T-helper 2 cell treated with Interferon-gamma antibody and Interleukin-4, amounts not matched to agents 5 μg/mL and 100 μg/mL, for 36 hours (primary cell): ENCODE measurements around the gene F13B.
"Not testable (repeated sequence)": the region's sequence is repeated elsewhere in the genome, so short reads cannot be mapped to it uniquely, and the experiment has no call there.

Experiments
- DNase-seq: peaks from one replicate; pipeline ENCODE4 v3.0.0; 2021; ENCODE audit warnings: low spot score
- H3K27ac Mint-ChIP-seq: one replicate; pipeline ENCODE4 v1.8.0; 2021; ENCODE audit warnings: mild to moderate bottlenecking, mixed read lengths
- H3K27me3 Mint-ChIP-seq: one replicate; pipeline ENCODE4 v1.8.0; 2021; ENCODE audit warnings: low read depth, mixed read lengths
- H3K36me3 Mint-ChIP-seq: one replicate; pipeline ENCODE4 v1.8.0; 2021; ENCODE audit warnings: low read depth, mixed read lengths
- H3K4me1 Mint-ChIP-seq: one replicate; pipeline ENCODE4 v1.8.0; 2021; ENCODE audit warnings: low read depth, mixed read lengths
- H3K4me3 Mint-ChIP-seq: one replicate; pipeline ENCODE4 v1.8.0; 2022; ENCODE audit warnings: mild to moderate bottlenecking, moderate library complexity, mixed read lengths
- H3K9me3 Mint-ChIP-seq: one replicate; pipeline ENCODE4 v1.8.0; 2021; ENCODE audit warnings: mixed read lengths

F13B gene

GRCh38 chr1:197027359-197027758 lies 39.7 kb downstream of the F13B start:
- Mint-ChIP-seq H3K9me3 (no peaks in the 10 kb centered on the region), H3K27me3 (no peaks in the 10 kb centered on the region), H3K4me1 (no peaks in the 10 kb centered on the region), H3K4me3 (no peak overlapping the region), H3K27ac (no peak overlapping the region), H3K36me3 (no peaks in the 10 kb centered on the region)
- no peak for DNase-seq

DNA sequence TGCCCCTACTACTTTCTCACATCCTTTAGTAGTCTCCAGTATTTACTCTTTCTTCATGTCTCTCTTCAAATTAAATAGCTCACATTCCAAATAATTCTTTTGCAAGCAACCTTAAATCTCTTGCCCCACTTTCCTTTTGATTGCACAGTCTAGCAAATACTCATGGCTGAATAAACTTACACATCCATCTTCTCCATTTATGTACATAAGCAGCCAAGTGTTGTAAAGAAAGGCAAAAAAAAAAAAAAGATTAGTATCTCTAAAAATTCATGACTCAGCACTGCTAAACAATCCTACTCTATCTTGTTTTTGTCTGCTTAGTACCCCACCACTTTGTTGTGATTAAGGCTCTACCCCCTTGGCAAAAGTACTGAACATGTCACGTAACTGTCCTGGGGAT lies 42.6 kb downstream of the F13B start:
- H3K36me3 Mint-ChIP-seq: no peaks in the 10 kb centered on the region

GRCh38 chr1:197021716-197022115 lies 45.3 kb downstream of the F13B start:
- H3K36me3 Mint-ChIP-seq: no peaks in the 10 kb centered on the region
- H3K27me3 Mint-ChIP-seq: no peaks in the 10 kb centered on the region
- no peaks in the 10 kb centered on the region for H3K9me3 Mint-ChIP-seq
- no peaks in the 10 kb centered on the region for H3K4me1 Mint-ChIP-seq
- no peak for DNase-seq
- H3K27ac Mint-ChIP-seq: no peak overlapping the region
- no peak overlapping the region for H3K4me3 Mint-ChIP-seq

More for the DNA sequence above, 42.6 kb downstream of the F13B start:
- H3K9me3 Mint-ChIP-seq: no peaks in the 10 kb centered on the region
- H3K27me3 Mint-ChIP-seq: no peaks in the 10 kb centered on the region
- no peak overlapping the region for H3K4me3 Mint-ChIP-seq
- H3K27ac Mint-ChIP-seq: no peak overlapping the region
- no peaks in the 10 kb centered on the region for H3K4me1 Mint-ChIP-seq
- no peak for DNase-seq

- Mint-ChIP-seq H3K4me3 (no peak overlapping the region), H3K9me3 (no peaks in the 10 kb centered on the region), H3K27me3 (no peaks in the 10 kb centered on the region), H3K36me3 (no peaks in the 10 kb centered on the region), H3K27ac (no peak overlapping the region), H3K4me1 (no peaks in the 10 kb centered on the region)
- DNase-seq: no peak
Observed at GRCh38 chr1:197017558-197018146, 49.4 kb downstream of the F13B start.

- peaks cover 1% of the 10 kb centered on the region for H3K9me3 Mint-ChIP-seq
Observed at GRCh38 chr1:197016751-197017150, 50.3 kb downstream of the F13B start.

GRCh38 chr1:197013234-197013633 lies 53.8 kb downstream of the F13B start:
- H3K27me3 Mint-ChIP-seq: no peaks in the 10 kb centered on the region
- H3K4me3 Mint-ChIP-seq: no peak overlapping the region
- H3K36me3 Mint-ChIP-seq: no peaks in the 10 kb centered on the region
- no peak overlapping the region for H3K27ac Mint-ChIP-seq
- H3K4me1 Mint-ChIP-seq: no peaks in the 10 kb centered on the region
- DNase-seq: no peak
- peaks cover 8% of the 10 kb centered on the region for H3K9me3 Mint-ChIP-seq

More at GRCh38 chr1:197016751-197017150, 50.3 kb downstream of the F13B start:
- Mint-ChIP-seq H3K4me1 (no peaks in the 10 kb centered on the region), H3K36me3 (no peaks in the 10 kb centered on the region), H3K4me3 (no peak overlapping the region), H3K27me3 (no peaks in the 10 kb centered on the region), H3K27ac (no peak overlapping the region)
- no peak for DNase-seq

GRCh38 chr1:197011614-197012013 lies 55.4 kb downstream of the F13B start:
- Mint-ChIP-seq H3K9me3 (peaks cover 8% of the 10 kb centered on the region), H3K4me1 (no peaks in the 10 kb centered on the region), H3K27me3 (no peaks in the 10 kb centered on the region), H3K36me3 (no peaks in the 10 kb centered on the region), H3K4me3 (no peak overlapping the region), H3K27ac (no peak overlapping the region)
- no peak for DNase-seq

DNA sequence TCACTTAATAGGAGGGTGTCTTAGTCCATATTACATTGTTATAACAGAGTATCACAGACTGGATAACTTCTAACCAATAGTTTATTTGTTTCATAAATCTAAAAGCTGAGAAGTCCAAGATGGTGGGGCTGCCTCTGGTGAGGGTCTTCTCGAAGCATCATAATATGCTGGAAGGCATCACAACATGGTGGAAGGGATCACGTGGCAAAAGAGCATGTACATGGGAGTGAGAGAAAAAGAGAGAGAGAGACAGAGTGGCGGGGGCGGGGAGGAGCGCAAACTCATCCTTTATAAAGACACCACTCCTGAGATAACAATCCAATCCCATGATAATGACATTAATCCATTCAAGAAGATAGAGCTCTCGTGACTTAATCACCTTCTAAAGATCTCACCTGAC lies 58.2 kb downstream of the F13B start:
- Mint-ChIP-seq H3K4me3 (no peak overlapping the region), H3K36me3 (no peaks in the 10 kb centered on the region), H3K27ac (no peak overlapping the region), H3K9me3 (peaks cover 8% of the 10 kb centered on the region), H3K27me3 (no peaks in the 10 kb centered on the region), H3K4me1 (no peaks in the 10 kb centered on the region)
- no peak for DNase-seq

DNA sequence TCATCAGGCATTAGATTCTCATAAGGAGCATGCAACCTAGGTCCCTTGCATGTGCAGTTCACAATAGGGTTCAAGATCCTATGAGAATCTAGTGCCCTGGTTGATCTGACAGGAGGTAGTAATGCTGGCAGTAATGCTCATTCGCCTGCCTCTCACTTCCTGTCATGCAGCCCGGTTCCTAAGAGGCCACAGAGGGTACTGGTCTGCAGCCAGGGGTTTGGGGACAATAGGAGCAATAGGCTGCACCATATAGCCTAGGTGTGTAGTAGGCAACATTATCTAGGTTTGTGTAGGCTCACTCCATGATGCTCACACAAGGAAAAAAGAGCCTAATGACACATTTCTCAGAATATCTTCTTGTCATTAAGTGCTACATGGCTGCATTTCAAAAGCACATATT lies 63.9 kb downstream of the F13B start:
- Mint-ChIP-seq H3K27ac (no peak overlapping the region), H3K9me3 (no peaks in the 10 kb centered on the region), H3K27me3 (no peaks in the 10 kb centered on the region), H3K4me1 (no peaks in the 10 kb centered on the region), H3K36me3 (no peaks in the 10 kb centered on the region), H3K4me3 (no peak overlapping the region)
- DNase-seq: no peak

- Mint-ChIP-seq H3K27me3 (no peaks in the 10 kb centered on the region), H3K9me3 (no peaks in the 10 kb centered on the region), H3K4me1 (no peaks in the 10 kb centered on the region), H3K36me3 (no peaks in the 10 kb centered on the region), H3K27ac (no peak overlapping the region), H3K4me3 (no peak overlapping the region)
- no peak for DNase-seq
Observed at GRCh38 chr1:197001828-197002227, 65.2 kb downstream of the F13B start.

DNA sequence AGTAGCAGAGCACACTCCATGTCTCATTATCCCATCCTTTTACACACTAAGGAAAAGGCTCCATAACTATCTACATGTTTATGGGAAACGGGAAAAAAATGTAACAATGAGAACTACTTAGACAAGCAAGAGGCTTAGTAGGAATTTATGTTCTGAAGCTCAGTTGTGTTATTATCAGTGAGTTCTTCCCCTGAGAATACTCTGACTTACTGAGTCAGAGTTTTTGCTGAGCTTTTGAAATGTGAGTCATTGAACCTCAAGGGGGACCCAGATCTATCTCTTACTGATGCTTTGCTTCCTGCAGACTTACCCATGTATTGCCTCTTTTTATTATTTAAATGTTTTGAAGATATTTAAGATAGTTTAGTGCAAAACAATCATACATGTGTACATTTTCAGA lies 69.6 kb downstream of the F13B start:
- no peaks in the 10 kb centered on the region for H3K4me1 Mint-ChIP-seq
- H3K27ac Mint-ChIP-seq: no peak overlapping the region
- no peak overlapping the region for H3K4me3 Mint-ChIP-seq
- no peaks in the 10 kb centered on the region for H3K27me3 Mint-ChIP-seq
- DNase-seq: no peak
- no peaks in the 10 kb centered on the region for H3K36me3 Mint-ChIP-seq
- no peaks in the 10 kb centered on the region for H3K9me3 Mint-ChIP-seq

- no peak for DNase-seq
- Mint-ChIP-seq H3K27ac (no peak overlapping the region), H3K36me3 (no peaks in the 10 kb centered on the region), H3K27me3 (no peaks in the 10 kb centered on the region), H3K4me3 (no peak overlapping the region), H3K9me3 (no peaks in the 10 kb centered on the region), H3K4me1 (no peaks in the 10 kb centered on the region)
Observed at GRCh38 chr1:196993916-196994315, 73.1 kb downstream of the F13B start.

GRCh38 chr1:196991919-196992651 lies 75.0 kb downstream of the F13B start:
- H3K4me1 Mint-ChIP-seq, H3K36me3 Mint-ChIP-seq, H3K27me3 Mint-ChIP-seq, H3K27ac Mint-ChIP-seq, H3K9me3 Mint-ChIP-seq, H3K4me3 Mint-ChIP-seq, DNase-seq: not testable (repeated sequence)
